Measurements from ENCODE around the gene ERCC2. TPM values are rescaled to one million over a fixed set of nuclear protein-coding genes. Genes with fewer than 3 reads are reported as not detected.

ERCC2 gene
- total RNA-seq, 1 donor from 2014 or later: 20.6 TPM

- peak; percentile 41 for DNase-seq (ENCODE audit: low read depth)
These were observed 32.1 kb upstream of the ERCC2 start for GRCh38 chr19:45402298-45403061.

GRCh38 chr19:45401815-45402214 lies 31.4 kb upstream of the ERCC2 start:
- DNase-seq (ENCODE audit: low read depth): no peak

- DNase-seq (ENCODE audit: low read depth): no peak
These were observed 29.8 kb upstream of the ERCC2 start for GRCh38 chr19:45400192-45400591.

GRCh38 chr19:45395821-45396617 lies 25.6 kb upstream of the ERCC2 start:
- no peak for DNase-seq (ENCODE audit: low read depth)

- no peak for DNase-seq (ENCODE audit: low read depth)
These were observed 21.7 kb upstream of the ERCC2 start for GRCh38 chr19:45391871-45392665.

- no peak for DNase-seq (ENCODE audit: low read depth)
These were observed 21.0 kb upstream of the ERCC2 start for GRCh38 chr19:45391346-45391745.

GRCh38 chr19:45385392-45386221 lies 15.2 kb upstream of the ERCC2 start:
- no peak for DNase-seq (ENCODE audit: low read depth)

- no peak for DNase-seq (ENCODE audit: low read depth)
These were observed 12.1 kb upstream of the ERCC2 start for GRCh38 chr19:45382426-45382825.

GRCh38 chr19:45380107-45380506 lies 9.7 kb upstream of the ERCC2 start:
- DNase-seq (ENCODE audit: low read depth): no peak

- peak; percentile 81 for DNase-seq (ENCODE audit: low read depth)
These were observed 5.8 kb upstream of the ERCC2 start for GRCh38 chr19:45376045-45376724.

GRCh38 chr19:45368737-45369340 lies 1.5 kb downstream of the ERCC2 start:
- no peak for DNase-seq (ENCODE audit: low read depth)

- peak; percentile 44 for DNase-seq (ENCODE audit: low read depth)
These were observed 2.2 kb downstream of the ERCC2 start for GRCh38 chr19:45368127-45368526.

GRCh38 chr19:45364696-45365095 lies 5.7 kb downstream of the ERCC2 start:
- no peak for DNase-seq (ENCODE audit: low read depth)

GRCh38 chr19:45363861-45364459 lies 6.4 kb downstream of the ERCC2 start:
- DNase-seq (ENCODE audit: low read depth): no peak

GRCh38 chr19:45362291-45362690 lies 8.1 kb downstream of the ERCC2 start:
- DNase-seq (ENCODE audit: low read depth): no peak

GRCh38 chr19:45361608-45362007 lies 8.8 kb downstream of the ERCC2 start:
- no peak for DNase-seq (ENCODE audit: low read depth)

- no peak for DNase-seq (ENCODE audit: low read depth)
These were observed 12.1 kb downstream of the ERCC2 start for GRCh38 chr19:45358213-45358792.

GRCh38 chr19:45357445-45357783 lies 13.0 kb downstream of the ERCC2 start:
- DNase-seq (ENCODE audit: low read depth): no peak

GRCh38 chr19:45356760-45357444 lies 13.5 kb downstream of the ERCC2 start:
- no peak for DNase-seq (ENCODE audit: low read depth)

Data from myocyte (in vitro differentiated cells).